ENCODE results near the gene COL4A5.

The COL4A5 gene

GRCh38 chrX:108438110-108438623, 1.5 kb upstream of the COL4A5 start, which contains the start of gene COL4A6:
Gene COL4A6, minus strand, starts transcription at chrX:108438422. Its CDS starts 226 bp downstream, at chrX:108438196.
- Histone ChIP-seq H3K4me1 (no peaks in the 10 kb centered on the region), H2AFZ (peak within 1 kb of the TSS; percentile 74), H3K79me2 (no peaks in the 10 kb centered on the region), H3K27ac (no peak within 1 kb of the TSS), H3K4me2 (ENCODE audit: low read length) (peak within 1 kb of the TSS; percentile 78), H3K9me3 (ENCODE audit: control insufficient read depth, low read length) (no peaks in the 10 kb centered on the region), H3K4me3 (ENCODE audit: low read depth, low read length) (peak within 1 kb of the TSS; percentile 65), H3K9ac (no peak within 1 kb of the TSS), H3K36me3 (ENCODE audit: control insufficient read depth, insufficient read depth, low read length) (no peaks in the 10 kb centered on the region), H3K27me3 (ENCODE audit: control insufficient read depth, insufficient read depth, low read length) (no peaks in the 10 kb centered on the region)
- TF ChIP-seq, protein P1, sequence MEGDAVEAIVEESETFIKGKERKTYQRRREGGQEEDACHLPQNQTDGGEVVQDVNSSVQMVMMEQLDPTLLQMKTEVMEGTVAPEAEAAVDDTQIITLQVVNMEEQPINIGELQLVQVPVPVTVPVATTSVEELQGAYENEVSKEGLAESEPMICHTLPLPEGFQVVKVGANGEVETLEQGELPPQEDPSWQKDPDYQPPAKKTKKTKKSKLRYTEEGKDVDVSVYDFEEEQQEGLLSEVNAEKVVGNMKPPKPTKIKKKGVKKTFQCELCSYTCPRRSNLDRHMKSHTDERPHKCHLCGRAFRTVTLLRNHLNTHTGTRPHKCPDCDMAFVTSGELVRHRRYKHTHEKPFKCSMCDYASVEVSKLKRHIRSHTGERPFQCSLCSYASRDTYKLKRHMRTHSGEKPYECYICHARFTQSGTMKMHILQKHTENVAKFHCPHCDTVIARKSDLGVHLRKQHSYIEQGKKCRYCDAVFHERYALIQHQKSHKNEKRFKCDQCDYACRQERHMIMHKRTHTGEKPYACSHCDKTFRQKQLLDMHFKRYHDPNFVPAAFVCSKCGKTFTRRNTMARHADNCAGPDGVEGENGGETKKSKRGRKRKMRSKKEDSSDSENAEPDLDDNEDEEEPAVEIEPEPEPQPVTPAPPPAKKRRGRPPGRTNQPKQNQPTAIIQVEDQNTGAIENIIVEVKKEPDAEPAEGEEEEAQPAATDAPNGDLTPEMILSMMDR (IDR thresholded peaks at IDR 0.05) = no peak

DNA sequence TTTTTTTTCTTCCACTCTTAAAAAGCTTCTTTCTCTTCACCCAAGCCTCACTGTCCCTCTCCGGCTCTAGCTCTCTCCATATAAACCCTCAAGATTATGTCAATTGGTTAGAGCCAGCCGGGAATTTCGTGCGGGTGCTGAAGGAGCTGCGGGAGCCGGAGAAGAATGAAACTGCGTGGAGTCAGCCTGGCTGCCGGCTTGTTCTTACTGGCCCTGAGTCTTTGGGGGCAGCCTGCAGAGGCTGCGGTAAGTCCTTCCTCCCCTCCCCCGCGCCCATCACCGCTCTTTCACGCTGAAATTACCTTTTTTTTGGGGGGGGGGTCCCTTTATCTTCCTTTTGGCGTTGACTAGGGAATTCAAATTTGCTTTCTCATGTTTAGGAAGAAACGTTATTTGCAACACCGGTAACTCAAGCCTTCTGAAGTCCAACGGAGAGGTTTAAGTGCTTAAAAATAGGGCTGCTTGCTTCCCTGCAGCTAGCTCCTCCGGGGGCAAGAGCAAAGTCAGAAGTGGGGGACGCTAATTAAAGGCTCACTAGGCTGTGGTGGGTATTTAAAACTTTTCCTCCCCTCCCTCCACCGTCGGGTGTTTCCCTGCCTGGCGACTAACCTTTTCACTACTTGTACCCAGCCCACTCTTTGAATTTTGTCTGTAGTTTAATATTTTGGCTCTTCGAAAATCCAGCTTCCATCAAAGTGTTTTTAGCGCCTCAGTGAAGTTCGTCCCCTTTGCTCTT, 491 bp downstream of the COL4A5 start:
- TF ChIP-seq, protein P1 (IDR thresholded peaks at IDR 0.05) = no peak
- H3K27ac ChIP-seq = peak overlapping the region; percentile 17
- peak overlapping the region; percentile 65 for H3K4me3 ChIP-seq (ENCODE audit: low read depth, low read length)
- peak overlapping the region; percentile 78 for H3K4me2 ChIP-seq (ENCODE audit: low read length)
- H3K9me3 ChIP-seq (ENCODE audit: control insufficient read depth, low read length) = no peaks in the 10 kb centered on the region
- peak overlapping the region; percentile 44 for H2AFZ ChIP-seq
- H3K4me1 ChIP-seq = no peaks in the 10 kb centered on the region
- H3K9ac ChIP-seq = no peak overlapping the region
- no peaks in the 10 kb centered on the region for H3K27me3 ChIP-seq (ENCODE audit: control insufficient read depth, insufficient read depth, low read length)
- no peaks in the 10 kb centered on the region for H3K79me2 ChIP-seq
- H3K36me3 ChIP-seq (ENCODE audit: control insufficient read depth, insufficient read depth, low read length) = no peaks in the 10 kb centered on the region

- Histone ChIP-seq H3K36me3 (ENCODE audit: control insufficient read depth, insufficient read depth, low read length) (no peaks in the 10 kb centered on the region), H3K27ac (no peak overlapping the region), H3K4me3 (ENCODE audit: low read depth, low read length) (no peak overlapping the region), H3K9me3 (ENCODE audit: control insufficient read depth, low read length) (no peaks in the 10 kb centered on the region), H2AFZ (no peak overlapping the region), H3K9ac (no peak overlapping the region), H3K27me3 (ENCODE audit: control insufficient read depth, insufficient read depth, low read length) (no peaks in the 10 kb centered on the region), H3K79me2 (no peaks in the 10 kb centered on the region), H3K4me1 (no peaks in the 10 kb centered on the region), H3K4me2 (ENCODE audit: low read length) (no peak overlapping the region)
- TF ChIP-seq, protein P1 (IDR thresholded peaks at IDR 0.05) = no peak
Measured at GRCh38 chrX:108442901-108443464, 3.3 kb downstream of the COL4A5 start.

GRCh38 chrX:108447303-108447702, 7.7 kb downstream of the COL4A5 start:
- no peak overlapping the region for H3K4me3 ChIP-seq (ENCODE audit: low read depth, low read length)
- no peaks in the 10 kb centered on the region for H3K9me3 ChIP-seq (ENCODE audit: control insufficient read depth, low read length)
- no peak overlapping the region for H3K9ac ChIP-seq
- H3K4me2 ChIP-seq (ENCODE audit: low read length) = no peak overlapping the region
- no peak overlapping the region for H2AFZ ChIP-seq
- no peaks in the 10 kb centered on the region for H3K27me3 ChIP-seq (ENCODE audit: control insufficient read depth, insufficient read depth, low read length)
- H3K4me1 ChIP-seq = no peaks in the 10 kb centered on the region
- H3K79me2 ChIP-seq = no peaks in the 10 kb centered on the region
- TF ChIP-seq, protein P1 (IDR thresholded peaks at IDR 0.05) = no peak
- no peak overlapping the region for H3K27ac ChIP-seq
- H3K36me3 ChIP-seq (ENCODE audit: control insufficient read depth, insufficient read depth, low read length) = no peaks in the 10 kb centered on the region
